Osteocyte (in vitro differentiated cells): ENCODE results near the gene POLR3K. TPM values are rescaled to one million over a fixed set of nuclear protein-coding genes. Genes with fewer than 3 reads are reported as not detected.

Experiments used
- DNase-seq: peaks from one replicate; pipeline ENCODE4 v3.0.0; 2021; ENCODE audit warnings: mixed read lengths; ENCODE audit not compliant: unreplicated experiment; ENCODE audit errors: extremely low spot score
- H3K27ac Mint-ChIP-seq: one replicate; pipeline ENCODE4 v1.8.0; 2021; ENCODE audit warnings: mild to moderate bottlenecking, mixed read lengths; ENCODE audit not compliant: unreplicated experiment
- H3K27me3 Mint-ChIP-seq: one replicate; pipeline ENCODE4 v1.8.0; 2021; ENCODE audit warnings: mixed read lengths; ENCODE audit not compliant: unreplicated experiment
- H3K36me3 Mint-ChIP-seq: one replicate; pipeline ENCODE4 v1.8.0; 2021; ENCODE audit warnings: mixed read lengths; ENCODE audit not compliant: unreplicated experiment
- H3K4me1 Mint-ChIP-seq: one replicate; pipeline ENCODE4 v1.8.0; 2021; ENCODE audit warnings: mixed read lengths; ENCODE audit not compliant: unreplicated experiment
- H3K4me3 Mint-ChIP-seq: one replicate; pipeline ENCODE4 v1.8.0; 2021; ENCODE audit warnings: mild to moderate bottlenecking, moderate library complexity, mixed read lengths; ENCODE audit not compliant: unreplicated experiment
- H3K9me3 Mint-ChIP-seq: one replicate; pipeline ENCODE4 v1.8.0; 2021; ENCODE audit warnings: mixed read lengths; ENCODE audit not compliant: unreplicated experiment
- total RNA-seq: library from RNA; stranded (reverse); gene quantifications from 2 replicates; pipeline ENCODE4 v1.2.1, GENCODE V29; 2021
- TF ChIP-seq, protein P1 (sequence below): fragments of 200-600 bp; sonication (generic); IDR thresholded peaks from 2 replicates; pipeline ENCODE4 v1.5.0; 2021; ENCODE audit warnings: antibody characterized with exemption, mild to moderate bottlenecking, moderate library complexity

POLR3K gene
- total RNA-seq, 1 donor from 2014 or later = 10.3 TPM

DNA sequence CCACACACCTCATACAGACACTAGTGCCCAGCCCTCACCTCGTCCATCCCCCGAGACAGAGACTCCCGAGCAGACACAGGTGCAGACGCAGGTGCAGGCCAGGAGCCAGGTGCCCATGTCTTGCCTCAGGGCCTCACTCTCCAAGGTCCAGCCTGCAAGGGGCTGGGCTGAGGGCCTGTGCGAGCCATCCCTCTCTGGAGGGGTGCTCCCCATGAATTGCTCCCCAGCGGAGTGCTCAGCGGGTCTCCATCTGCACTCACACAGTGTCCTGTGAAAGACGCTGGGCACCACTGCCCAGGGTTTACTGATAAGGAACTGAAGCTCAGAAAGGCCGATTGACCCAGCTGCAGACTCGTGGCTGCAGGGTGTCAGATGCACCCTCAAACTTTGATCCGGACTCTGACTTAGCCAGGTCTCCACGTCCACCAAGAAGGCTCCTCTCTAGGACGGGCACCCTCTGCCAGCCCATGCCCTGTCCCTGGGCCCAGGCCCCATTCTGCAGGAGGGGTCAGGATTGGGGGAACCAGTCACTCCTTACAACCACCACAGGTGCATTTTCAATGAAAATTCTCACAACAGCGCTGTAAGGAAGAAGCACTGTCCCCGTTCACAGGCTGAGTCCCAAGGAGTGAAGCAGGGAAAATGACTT lies 16.9 kb downstream of the POLR3K start:
- peak; percentile 76 for DNase-seq
- H3K27me3 Mint-ChIP-seq = no peaks in the 10 kb centered on the region
- H3K27ac Mint-ChIP-seq = no peak overlapping the region
- no peaks in the 10 kb centered on the region for H3K9me3 Mint-ChIP-seq
- H3K4me3 Mint-ChIP-seq = no peak overlapping the region
- TF ChIP-seq, protein P1, sequence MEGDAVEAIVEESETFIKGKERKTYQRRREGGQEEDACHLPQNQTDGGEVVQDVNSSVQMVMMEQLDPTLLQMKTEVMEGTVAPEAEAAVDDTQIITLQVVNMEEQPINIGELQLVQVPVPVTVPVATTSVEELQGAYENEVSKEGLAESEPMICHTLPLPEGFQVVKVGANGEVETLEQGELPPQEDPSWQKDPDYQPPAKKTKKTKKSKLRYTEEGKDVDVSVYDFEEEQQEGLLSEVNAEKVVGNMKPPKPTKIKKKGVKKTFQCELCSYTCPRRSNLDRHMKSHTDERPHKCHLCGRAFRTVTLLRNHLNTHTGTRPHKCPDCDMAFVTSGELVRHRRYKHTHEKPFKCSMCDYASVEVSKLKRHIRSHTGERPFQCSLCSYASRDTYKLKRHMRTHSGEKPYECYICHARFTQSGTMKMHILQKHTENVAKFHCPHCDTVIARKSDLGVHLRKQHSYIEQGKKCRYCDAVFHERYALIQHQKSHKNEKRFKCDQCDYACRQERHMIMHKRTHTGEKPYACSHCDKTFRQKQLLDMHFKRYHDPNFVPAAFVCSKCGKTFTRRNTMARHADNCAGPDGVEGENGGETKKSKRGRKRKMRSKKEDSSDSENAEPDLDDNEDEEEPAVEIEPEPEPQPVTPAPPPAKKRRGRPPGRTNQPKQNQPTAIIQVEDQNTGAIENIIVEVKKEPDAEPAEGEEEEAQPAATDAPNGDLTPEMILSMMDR = no peak
- H3K36me3 Mint-ChIP-seq = no peaks in the 10 kb centered on the region
- H3K4me1 Mint-ChIP-seq = no peaks in the 10 kb centered on the region

DNA sequence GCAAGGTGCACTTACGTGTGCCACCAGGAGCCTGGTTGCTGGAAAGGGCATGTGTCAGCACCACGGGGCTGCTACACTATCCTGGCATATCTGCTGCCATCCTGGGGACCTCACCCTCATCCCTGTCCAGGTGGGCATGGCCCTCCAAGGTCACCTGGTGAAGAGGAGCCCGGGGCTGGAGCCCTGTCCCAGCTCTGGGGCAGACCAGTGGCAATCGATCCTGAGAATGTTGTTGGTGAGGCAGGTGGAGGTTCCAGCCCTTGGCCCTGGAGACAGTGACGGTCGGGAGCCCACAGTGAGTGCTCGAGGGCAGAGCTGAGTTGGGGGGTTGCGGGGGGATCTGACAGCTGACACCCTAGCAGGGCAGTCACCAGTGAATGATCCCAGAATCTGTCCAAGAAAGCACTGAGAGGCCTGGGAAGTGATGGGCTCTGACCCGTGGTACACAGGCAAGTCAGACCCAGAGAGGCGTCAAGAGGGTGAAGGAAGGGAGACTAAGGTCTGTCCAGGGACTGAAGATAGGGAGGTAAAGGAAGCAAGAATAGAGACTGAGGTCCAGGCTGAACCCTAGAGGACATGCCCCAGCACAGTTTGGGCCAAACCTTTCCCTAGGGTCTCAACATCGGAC lies 17.6 kb downstream of the POLR3K start:
- Mint-ChIP-seq H3K27ac (no peak overlapping the region), H3K36me3 (no peaks in the 10 kb centered on the region), H3K9me3 (no peaks in the 10 kb centered on the region), H3K4me1 (no peaks in the 10 kb centered on the region), H3K4me3 (no peak overlapping the region), H3K27me3 (no peaks in the 10 kb centered on the region)
- TF ChIP-seq, protein P1 = no peak
- DNase-seq = no peak

DNA sequence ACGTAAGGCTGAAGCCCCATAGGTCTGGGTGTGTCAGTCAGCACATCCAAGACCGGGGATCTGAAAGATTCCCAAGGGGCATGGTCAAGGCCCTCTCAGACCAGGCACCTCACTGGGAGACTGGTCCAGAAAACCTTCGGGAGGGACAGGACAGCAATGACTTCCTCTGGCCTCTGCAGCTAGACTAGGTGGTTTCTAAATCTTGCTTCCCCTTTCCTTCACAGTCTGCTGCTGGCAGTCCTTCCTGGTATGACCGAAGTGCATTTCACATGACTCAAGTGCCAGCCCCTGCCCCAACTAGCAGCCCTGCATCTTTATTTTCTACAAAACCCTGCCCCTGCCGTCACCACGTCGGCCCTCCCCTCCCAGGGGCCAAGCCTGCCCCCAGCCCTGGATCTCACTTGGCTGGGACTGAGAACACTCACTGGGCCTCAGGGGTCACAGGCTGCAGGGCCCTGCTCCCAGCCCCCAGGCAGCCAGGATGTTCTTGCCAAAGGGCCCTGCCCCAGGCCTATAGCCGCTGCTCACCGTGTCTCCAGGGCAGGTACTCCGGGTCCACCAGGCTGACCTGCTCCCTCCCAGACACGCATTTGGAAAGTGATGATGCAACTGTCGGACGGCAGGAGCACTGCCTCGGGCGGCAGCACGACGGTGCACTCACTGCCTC lies 18.3 kb downstream of the POLR3K start:
- H3K27me3 Mint-ChIP-seq = no peaks in the 10 kb centered on the region

DNA sequence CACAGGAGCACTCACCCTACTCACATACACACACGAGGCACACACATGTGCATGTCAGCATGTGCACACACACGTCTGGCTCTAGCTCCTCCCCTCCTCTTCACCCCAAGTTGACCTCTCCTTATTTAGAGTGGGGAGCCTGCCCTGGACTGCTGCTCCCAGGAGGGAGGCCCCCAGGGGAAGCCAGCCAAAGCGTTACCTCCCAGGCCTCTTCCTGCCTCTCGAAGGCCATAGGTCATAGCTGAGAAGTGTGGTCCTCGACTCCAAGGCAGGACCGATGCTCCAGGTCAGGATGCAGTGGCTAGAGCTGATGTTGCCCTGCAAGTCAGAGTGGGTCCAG lies 18.8 kb downstream of the POLR3K start:
- Mint-ChIP-seq H3K36me3 (no peaks in the 10 kb centered on the region), H3K27ac (no peak overlapping the region), H3K9me3 (no peaks in the 10 kb centered on the region), H3K27me3 (no peaks in the 10 kb centered on the region), H3K4me3 (no peak overlapping the region), H3K4me1 (no peaks in the 10 kb centered on the region)
- peak; percentile 44 for DNase-seq
- TF ChIP-seq, protein P1 = no peak

More for the DNA sequence above, 18.3 kb downstream of the POLR3K start:
- TF ChIP-seq, protein P1 = no peak
- H3K27ac Mint-ChIP-seq = no peak overlapping the region
- DNase-seq = peak; percentile 80
- no peaks in the 10 kb centered on the region for H3K36me3 Mint-ChIP-seq
- H3K4me1 Mint-ChIP-seq = no peaks in the 10 kb centered on the region
- no peaks in the 10 kb centered on the region for H3K9me3 Mint-ChIP-seq
- H3K4me3 Mint-ChIP-seq = no peak overlapping the region
